ENCODE data around the gene GSTT2.
A peak's percentile ranks its signal among the peaks of the same experiment; 100 is the strongest.
"Not testable (repeated sequence)": the region's sequence is repeated elsewhere in the genome, so short reads cannot be mapped to it uniquely, and the experiment has no call there.

Gene GSTT2

DNA sequence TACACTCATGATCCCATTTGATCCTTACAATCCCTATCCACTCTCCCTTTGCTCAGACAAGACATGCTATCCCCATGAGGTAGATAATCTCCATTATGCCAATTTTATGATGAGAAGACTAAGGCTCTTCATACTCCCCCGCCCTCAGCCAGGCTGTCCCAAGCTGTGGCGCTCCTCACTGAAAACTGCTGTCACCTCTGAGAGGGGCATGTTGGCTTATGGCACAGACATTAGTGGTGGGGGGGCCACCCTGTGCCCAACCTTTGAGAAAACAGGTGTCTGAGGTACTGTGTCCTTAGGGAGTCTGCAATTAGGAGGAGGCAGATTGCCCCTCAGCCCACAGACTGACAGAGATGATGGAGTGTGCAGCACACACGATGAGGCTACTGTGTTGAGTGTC lies 10.9 kb upstream of the GSTT2 start:
- TF ChIP-seq GATA1 (IDR thresholded peaks at IDR 0.05; ENCODE audit: low read depth, low read length), result no peak
- TF ChIP-seq POLR2A (IDR thresholded peaks at IDR 0.05; ENCODE audit: low read length), result no peak
- DNase-seq, result no peak

DNA sequence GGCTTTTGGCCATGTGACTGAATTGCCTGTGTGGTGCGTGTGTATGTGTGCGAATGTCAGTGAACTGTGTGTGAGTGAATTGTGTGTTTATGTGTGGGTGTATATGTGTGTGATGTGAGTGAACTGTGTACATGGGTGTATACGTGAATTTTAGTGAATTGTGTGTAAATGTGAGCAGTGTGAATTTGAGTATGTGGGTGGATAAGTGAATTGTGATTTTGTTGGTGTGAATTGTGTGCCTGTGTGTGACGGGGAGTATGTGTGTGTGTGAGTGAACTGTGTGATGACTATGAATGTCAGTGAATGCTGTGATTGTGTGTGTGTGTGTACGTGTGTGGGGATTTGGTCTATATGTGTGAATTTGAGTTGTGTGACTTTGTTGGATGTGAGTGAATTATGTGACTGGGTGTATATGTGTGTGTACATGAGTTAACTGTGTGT lies 9.7 kb upstream of the GSTT2 start:
- TF ChIP-seq POLR2A (IDR thresholded peaks at IDR 0.05; ENCODE audit: low read length), result no peak
- no peak for TF ChIP-seq GATA1 (IDR thresholded peaks at IDR 0.05; ENCODE audit: low read depth, low read length)
- no peak for DNase-seq

DNA sequence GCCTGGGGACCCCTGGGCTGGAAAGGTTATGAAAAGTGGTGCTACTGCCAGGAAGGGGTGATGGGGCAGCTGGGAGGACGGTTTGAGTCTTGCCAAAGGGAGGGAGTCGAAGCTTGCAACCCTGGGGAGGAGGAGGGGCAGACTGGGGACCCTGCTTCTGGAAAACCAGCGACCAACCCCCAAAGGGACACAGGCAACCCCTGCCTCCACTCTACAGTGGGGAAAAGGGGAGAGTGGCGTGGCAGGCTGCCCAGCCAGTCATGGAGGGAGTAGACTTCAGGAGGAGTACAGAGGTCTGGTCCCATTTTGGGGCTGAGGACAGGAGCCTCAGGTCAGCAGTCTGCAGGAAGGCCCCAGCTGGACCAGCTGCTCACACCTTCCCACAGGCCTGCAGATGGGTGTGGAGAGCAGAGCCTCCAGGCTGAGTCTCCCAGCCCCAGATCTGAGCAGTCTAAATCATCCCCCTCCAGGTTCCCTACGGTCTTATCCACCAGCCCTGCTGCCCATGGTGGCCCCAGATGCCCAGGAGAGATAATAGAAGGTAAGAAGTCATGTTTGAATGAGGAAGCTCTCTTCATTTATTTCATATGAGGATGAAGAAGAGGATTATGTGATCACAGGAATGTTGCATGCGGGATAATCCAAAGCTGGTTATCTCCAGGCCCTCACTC lies 9.0 kb upstream of the GSTT2 start:
- no peak for TF ChIP-seq POLR2A (IDR thresholded peaks at IDR 0.05; ENCODE audit: low read length)
- no peak for TF ChIP-seq GATA1 (IDR thresholded peaks at IDR 0.05; ENCODE audit: low read depth, low read length)
- DNase-seq, result peak; percentile 63 to 89

DNA sequence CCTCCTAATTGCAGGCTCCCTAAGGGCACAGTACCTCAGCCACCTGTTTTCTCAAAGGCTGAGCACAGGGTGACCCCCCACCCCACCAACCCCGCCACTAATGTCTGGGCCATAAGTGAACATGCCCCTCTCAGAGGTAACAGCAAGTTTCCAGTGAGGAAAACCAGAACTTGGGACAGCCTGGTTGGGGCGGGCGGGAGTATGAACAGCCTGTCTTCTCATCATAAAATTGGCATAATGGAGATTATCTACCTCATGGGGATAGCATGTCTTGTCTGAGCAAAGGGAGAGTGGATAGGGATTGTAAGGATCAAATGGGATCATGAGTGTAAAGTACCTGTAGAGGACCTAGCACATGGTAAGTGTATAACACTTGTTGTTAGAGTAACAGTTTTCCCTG lies 8.0 kb upstream of the GSTT2 start:
- DNase-seq, result not testable (repeated sequence)

DNA sequence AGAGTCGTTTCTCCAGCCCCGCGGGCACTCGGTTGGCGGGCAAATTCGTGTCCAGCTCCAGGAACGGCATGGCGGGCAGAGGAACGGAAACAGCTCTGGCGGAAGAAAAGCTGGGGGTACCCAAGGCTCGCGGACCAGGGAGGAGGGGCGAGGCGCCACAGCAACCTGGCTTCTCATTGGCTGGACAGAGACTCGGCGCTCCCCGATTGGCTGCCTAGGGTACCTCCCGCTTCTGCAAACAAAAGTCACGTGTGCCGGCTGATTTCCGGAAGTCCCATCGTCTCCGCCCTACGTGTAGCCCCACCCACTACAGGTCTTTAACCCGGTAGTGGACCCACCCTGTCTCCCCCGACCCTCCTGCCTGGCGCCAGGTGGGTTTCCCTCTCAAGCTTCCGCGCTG lies 5.6 kb upstream of the GSTT2 start, which contains the start of gene DDT:
TSS of gene DDT (minus strand) at position 97 of the 400 bp plus-strand sequence. CDS start at position 70, 27 bp downstream.
- not testable (repeated sequence) for DNase-seq

DNA sequence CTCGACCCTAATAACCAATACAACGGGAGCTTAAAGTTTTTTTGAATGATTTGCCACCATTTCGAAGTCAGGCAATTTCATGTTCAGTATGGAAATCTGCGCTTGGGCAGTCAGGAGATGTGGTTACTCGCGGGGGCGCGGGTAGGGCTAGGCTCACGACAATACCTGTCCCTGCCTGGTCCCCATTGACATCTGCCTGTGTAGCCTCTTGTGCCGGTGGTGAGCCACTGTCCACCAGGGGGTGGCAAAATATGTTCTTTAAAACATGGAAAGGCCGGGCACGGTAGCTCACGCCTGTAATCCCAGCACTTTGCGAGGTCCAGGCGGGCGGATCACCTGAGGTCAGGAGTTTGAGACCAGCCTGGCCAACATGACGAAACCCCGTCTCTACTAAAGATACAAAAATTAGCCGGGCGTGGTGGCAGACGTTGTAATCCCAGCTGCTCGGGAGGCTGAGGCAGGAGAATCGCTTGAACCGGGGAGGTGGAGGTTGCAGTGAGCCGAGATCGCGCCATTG lies 5.0 kb upstream of the GSTT2 start:
- not testable (repeated sequence) for DNase-seq

DNA sequence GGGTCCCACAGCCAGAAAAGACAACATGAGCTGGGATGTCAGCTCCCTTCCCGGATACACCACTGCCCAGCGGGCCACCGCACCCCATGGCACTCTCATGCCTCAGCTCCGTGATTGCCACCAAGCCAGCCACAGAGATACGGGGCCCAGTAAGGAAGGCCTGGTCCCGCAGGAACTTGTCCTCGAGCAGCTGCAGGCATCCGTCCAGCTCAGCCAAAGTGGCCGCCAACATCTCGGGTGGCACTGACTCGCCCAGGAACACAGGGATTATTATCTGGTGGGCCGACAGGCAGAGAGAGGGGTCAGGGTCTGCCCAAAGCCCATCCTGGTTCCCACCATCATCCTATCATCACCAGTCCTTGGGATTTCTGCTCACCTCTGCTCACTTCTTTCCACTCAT lies 2.6 kb upstream of the GSTT2 start:
- not testable (repeated sequence) for DNase-seq

DNA sequence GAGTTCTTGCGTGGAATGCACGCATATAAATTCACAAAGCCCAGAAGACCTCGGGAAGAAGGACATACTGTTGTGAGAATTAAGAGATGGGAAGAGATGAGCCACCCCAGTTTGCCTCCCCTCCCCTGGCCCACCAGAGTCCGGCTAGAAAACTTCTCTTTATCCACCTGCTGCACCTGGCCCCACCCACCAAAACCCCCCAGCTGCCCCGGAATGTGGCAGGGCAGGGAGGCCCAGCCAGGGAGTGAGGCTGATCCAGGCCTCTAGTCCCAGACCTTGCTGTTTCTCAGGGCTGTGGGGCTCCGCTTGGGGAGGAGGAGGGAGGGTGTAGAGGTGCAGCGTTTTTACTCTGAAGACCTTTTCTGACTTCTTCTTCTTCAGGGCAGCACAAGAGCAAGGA lies 633 bp downstream of the GSTT2 start:
- DNase-seq, result not testable (repeated sequence)

DNA sequence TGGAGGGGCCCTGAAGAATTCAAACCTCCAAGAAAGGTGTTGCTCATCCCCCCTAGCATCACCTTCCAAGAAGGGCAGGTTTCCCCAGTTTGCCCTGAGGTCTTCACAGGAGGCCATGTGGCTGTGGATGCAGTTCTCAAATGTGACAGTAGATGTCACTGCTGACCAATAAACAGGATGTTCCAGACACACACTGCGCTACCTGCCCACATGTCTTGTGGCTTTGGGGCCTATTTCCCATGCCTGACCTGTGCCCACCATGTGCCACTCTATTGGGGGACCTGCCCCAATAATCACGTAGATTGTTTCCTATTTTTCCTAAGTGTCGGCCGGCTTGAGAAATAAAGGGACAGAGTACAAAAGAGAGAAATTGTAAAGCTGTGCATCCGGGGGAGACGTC lies 4.5 kb downstream of the GSTT2 start:
- DNase-seq, result no peak
- no peak for TF ChIP-seq GATA1 (IDR thresholded peaks at IDR 0.05; ENCODE audit: low read depth, low read length)
- no peak for TF ChIP-seq POLR2A (IDR thresholded peaks at IDR 0.05; ENCODE audit: low read length)

DNA sequence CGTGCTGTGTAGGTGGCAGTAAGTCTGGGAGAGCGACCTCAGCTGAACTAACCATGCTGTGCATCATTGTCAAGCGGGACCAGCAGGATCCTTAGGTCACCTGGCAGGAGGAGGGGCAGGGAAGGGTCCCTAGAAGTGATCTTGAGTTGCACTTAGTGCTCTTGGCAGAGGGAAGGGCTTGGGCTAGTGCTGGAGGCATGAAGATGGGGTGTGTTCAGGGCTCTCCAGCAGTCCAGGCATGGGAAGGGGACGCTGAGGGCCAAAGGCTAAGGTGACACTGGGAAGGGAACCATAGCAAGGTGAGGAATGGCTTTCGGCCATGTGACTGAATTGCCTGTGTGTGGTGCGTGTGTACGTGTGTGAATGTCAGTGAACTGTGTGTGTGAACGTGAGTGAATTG lies 6.2 kb downstream of the GSTT2 start:
- DNase-seq, result not testable (repeated sequence)

DNA sequence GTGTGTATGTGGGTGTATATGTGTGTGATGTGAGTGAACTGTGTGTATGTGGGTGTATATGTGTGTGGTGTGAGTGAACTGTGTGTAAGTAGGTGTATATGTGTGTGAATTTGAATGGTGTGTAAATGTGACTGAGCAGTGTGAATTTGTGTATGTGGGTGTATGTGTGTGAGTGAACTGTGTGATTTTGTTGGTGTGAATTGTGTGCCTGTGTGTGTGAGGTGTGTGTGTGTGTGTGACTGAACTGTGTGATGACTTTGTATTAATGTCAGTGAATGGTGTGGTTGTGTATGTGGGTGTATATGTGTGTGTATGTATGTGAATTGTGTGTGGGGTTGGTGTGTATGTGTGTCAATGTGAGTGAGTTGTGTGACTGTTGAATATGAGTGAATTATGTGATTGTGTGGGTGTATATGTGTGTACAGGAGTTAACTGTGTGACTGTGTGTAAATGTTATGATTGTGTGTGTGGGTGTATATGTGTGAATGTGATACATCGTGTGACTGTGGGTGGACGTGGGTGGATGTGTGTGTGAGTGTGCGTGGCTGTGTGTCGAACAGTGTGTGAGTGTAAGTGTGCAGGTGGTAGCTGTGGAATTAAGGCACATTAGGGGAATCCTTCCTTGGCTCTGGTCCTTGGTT lies 6.7 kb downstream of the GSTT2 start:
- DNase-seq, result not testable (repeated sequence)

DNA sequence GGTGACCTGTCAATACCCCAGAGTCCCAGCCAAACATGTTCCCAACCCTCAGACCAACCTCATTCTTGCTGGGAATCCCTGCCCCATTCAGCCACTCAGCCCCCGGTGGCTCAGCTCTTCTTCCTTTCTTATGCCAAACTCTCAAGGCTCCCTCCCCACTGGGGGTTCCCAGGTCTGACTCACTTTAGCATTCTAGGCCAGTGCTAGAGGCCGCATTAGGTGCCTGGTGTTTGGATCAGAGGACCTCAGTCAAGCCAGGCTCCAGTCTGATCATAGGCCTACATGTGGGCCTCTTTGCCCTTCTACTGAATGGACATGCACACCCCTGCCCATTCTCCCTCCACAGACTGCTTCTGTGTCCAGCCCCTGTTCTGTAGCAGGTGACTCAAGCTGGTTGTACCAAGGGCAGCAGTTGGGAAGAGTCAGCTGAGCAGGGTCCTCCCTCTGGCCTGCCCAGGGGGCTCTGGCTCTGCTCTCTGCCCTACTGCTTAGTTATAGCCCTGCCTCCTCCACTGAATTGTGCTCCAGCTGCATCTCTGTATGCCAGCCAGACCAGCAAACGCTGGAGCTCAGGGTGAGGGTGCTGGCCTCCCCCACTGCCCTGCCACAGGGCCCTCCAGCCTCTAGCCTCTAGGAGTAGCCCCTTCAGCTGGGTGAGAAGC lies 9.8 kb downstream of the GSTT2 start:
- not testable (repeated sequence) for DNase-seq

DNA sequence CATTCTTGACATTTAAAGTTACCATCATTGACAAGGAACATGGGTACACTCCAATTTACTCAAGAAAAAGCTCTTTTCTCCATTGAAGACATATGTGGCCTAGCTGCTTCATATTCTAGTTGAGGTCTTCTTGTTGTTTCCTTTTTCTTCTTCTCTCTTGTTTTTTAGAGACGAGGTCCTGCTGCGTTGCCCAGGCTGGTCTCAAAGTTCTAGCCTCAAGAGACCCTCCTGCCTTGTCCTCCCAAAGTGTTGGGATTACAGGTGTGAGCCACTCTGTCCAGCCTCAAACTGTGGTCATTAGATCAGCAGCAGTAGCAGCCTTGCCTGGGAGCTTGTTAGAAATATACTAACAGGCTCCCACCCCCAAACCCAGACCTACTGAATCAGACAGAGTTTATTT lies 13.1 kb downstream of the GSTT2 start:
- DNase-seq, result not testable (repeated sequence)

DNA sequence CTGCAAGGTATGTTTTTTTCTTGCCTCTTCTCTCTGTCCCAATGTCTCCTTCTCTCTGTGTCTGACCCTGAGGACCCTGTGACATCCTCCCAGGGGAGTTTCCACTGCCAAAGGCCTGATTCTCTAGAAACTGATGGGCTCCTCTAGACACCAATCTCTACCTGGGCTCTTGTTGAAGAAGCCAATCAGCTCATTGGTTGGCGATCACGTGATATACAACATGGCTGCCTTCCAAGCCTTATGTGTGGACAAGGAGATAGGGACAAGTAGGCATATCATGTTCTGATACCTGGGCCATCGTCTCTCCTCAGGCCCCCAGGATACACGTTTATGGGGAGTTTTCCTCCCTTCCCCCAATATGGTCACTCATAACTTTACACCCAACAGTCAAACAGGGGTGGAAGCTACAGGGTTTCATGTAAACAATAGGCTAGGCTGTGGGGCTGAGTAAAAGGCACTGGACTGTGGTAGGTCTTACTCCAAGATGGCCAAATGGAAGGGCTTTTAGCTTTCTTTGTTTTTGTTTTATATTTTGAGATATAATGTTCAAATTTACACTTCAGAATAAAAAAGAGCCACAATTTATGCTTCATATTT lies 13.7 kb downstream of the GSTT2 start:
- peak; percentile 55 to 81 for DNase-seq

DNA sequence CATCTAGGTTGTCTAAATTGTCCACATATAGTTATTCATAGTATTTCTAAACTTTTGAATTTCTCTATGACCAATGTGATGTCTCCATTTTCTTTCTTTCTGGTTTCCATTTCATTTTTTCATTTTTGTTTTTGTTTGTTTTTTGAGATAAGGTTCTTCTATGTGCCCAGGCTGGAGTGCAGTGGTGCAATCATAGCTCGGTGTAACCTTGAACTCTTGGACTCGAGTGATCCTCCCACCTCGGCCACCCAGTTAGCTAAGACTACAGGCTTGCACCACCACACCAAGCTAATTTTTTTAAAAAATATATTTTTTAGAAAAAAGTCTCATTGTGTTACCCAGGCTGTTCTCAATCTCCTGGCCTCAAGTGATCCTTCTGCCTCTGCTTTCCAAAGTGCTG lies 17.2 kb downstream of the GSTT2 start:
- TF ChIP-seq GATA1 (IDR thresholded peaks at IDR 0.05; ENCODE audit: low read depth, low read length), result no peak
- TF ChIP-seq POLR2A (IDR thresholded peaks at IDR 0.05; ENCODE audit: low read length), result no peak
- no peak for DNase-seq

DNA sequence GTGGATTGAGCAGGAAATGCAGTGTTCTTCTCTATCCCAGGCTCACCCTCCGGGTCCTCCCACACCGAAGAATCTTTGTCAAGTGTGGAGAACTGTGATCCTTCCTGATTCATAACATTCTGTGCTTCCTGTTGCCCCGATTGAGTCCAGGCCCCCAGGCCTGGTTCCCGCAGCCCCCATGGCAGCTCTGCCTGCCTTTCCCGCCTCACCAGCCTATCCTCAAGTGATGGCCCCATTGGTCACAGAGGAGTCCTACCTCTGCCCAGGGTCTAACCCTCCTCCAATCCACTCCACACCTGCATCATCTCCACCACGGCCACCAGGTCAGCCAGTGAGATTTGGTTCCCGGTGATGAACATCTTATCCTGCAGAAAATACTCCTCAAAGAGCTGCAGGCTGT lies 19.8 kb downstream of the GSTT2 start:
- DNase-seq, result not testable (repeated sequence)

Measured in erythroblast (primary cell).